Measurements from ENCODE around the gene KDELR1.
"Not testable (repeated sequence)": the region's sequence is repeated elsewhere in the genome, so short reads cannot be mapped to it uniquely, and the experiment has no call there.

Gene KDELR1

GRCh38 chr19:48397263-48398101 is 6.1 kb upstream of the KDELR1 start:
- DNase-seq, result no peak

GRCh38 chr19:48396824-48397176 is 5.4 kb upstream of the KDELR1 start:
- no peak for DNase-seq

GRCh38 chr19:48396016-48396823 is 4.9 kb upstream of the KDELR1 start:
- DNase-seq, result no peak

GRCh38 chr19:48395499-48395898 is 4.1 kb upstream of the KDELR1 start:
- DNase-seq, result no peak

GRCh38 chr19:48395170-48395455 is 3.8 kb upstream of the KDELR1 start:
- DNase-seq, result no peak

GRCh38 chr19:48394331-48395169 is 3.2 kb upstream of the KDELR1 start:
- DNase-seq, result no peak

GRCh38 chr19:48393559-48394330 is 2.4 kb upstream of the KDELR1 start, which contains the start of gene GRIN2D:
TSS of gene GRIN2D (plus strand) at chr19:48393668. CDS start at chr19:48398393, 4,725 bp downstream.
- DNase-seq, result peak in 3 of 14 donors; percentile 2 to 30 (median 11)

- DNase-seq, result no peak
Measured at GRCh38 chr19:48392860-48393558, 1.7 kb upstream of the KDELR1 start.

GRCh38 chr19:48392006-48392344 is 624 bp upstream of the KDELR1 start:
- not testable (repeated sequence) for DNase-seq

GRCh38 chr19:48390188-48391099 is 907 bp downstream of the KDELR1 start:
- peak in 12 of 14 donors; percentile 14 to 79 (median 40) for DNase-seq

- DNase-seq, result no peak
Measured at GRCh38 chr19:48386981-48387380, 4.4 kb downstream of the KDELR1 start.

GRCh38 chr19:48385461-48386087 is 5.8 kb downstream of the KDELR1 start:
- no peak for DNase-seq

GRCh38 chr19:48382286-48382685 is 9.1 kb downstream of the KDELR1 start:
- DNase-seq, result no peak

- DNase-seq, result peak in 1 of 14 donors; percentile 2
Measured at GRCh38 chr19:48381178-48381950, 10.0 kb downstream of the KDELR1 start.

- no peak for DNase-seq
Measured at GRCh38 chr19:48379058-48379457, 12.3 kb downstream of the KDELR1 start.

GRCh38 chr19:48378194-48378570 is 13.2 kb downstream of the KDELR1 start:
- DNase-seq, result no peak

- no peak for DNase-seq
Measured at GRCh38 chr19:48373567-48373966, 17.8 kb downstream of the KDELR1 start.

- peak in 1 of 14 donors; percentile 23 for DNase-seq
Measured at GRCh38 chr19:48372904-48373303, 18.4 kb downstream of the KDELR1 start.

- DNase-seq, result not testable (repeated sequence)
Measured at GRCh38 chr19:48371771-48372170, 19.6 kb downstream of the KDELR1 start.

Data from C1 segment of cervical spinal cord (tissue), 14 donors.